H1 (cell line): ENCODE measurements around the gene SGO2. TPM values are rescaled to one million over a fixed set of nuclear protein-coding genes. Genes with fewer than 3 reads are reported as not detected.

ENCODE experiments used
- CTCF ChIA-PET: fragments of 300-600 bp; sonication (Branson Sonifier 250); formaldehyde crosslinking; loops from one replicate; lab custom pipeline; 2021; ENCODE audit not compliant: partially characterized antibody; lab: Charles Lee
- POLR2A ChIA-PET: fragments of 300-600 bp; sonication (Branson Sonifier 250); formaldehyde crosslinking; loops from one replicate; lab custom pipeline; 2021; ENCODE audit warnings: inconsistent platforms; ENCODE audit not compliant: partially characterized antibody; lab: Charles Lee
- DNase-seq, 2 experiments: peaks; one replicate each; pipeline versions ENCODE4 v3.0.0 to v3.0.0-alpha.2; 2010 to 2022; ENCODE audit warnings: low spot score in 2 of 2, low read depth in 1 of 2, mixed read lengths in 1 of 2
- FAIRE-seq: peaks from 2 replicates; lab custom pipeline; 2011; peaks lifted over from hg19 to GRCh38; lab: Jason Lieb, UNC
- H2AFZ ChIP-seq: 2 replicates; pipeline ENCODE4 v1.8.1; 2012; ENCODE audit warnings: low read length, inconsistent platforms
- H2AK5ac ChIP-seq: 2 replicates; pipeline ENCODE4 v1.6.1; 2013; ENCODE audit warnings: low read depth, low read length
- H2BK120ac ChIP-seq: replicated peaks from 2 replicates; pipeline ENCODE3; 2013; ENCODE audit warnings: low read depth, low read length, inconsistent platforms
- H2BK12ac ChIP-seq: 2 replicates; pipeline ENCODE4 v1.6.1; 2013; ENCODE audit warnings: low read depth, low read length
- H2BK15ac ChIP-seq: 2 replicates; pipeline ENCODE4 v1.6.1; 2013; ENCODE audit warnings: low read length
- H2BK20ac ChIP-seq: 2 replicates; pipeline ENCODE4 v1.6.1; 2013; ENCODE audit warnings: low read length
- H2BK5ac ChIP-seq: 2 replicates; pipeline ENCODE4 v1.6.1; 2013; ENCODE audit warnings: low read depth, low read length
- H3K14ac ChIP-seq: 2 replicates; pipeline ENCODE4 v1.6.1; 2013; ENCODE audit warnings: inconsistent platforms; ENCODE audit not compliant: insufficient read length
- H3K18ac ChIP-seq: 2 replicates; pipeline ENCODE4 v1.6.1; 2013; ENCODE audit warnings: low read length; ENCODE audit errors: extremely low read depth
- H3K23ac ChIP-seq: 2 replicates; pipeline ENCODE4 v1.6.1; 2013; ENCODE audit warnings: inconsistent platforms; ENCODE audit not compliant: insufficient read length
- H3K23me2 ChIP-seq: 2 replicates; pipeline ENCODE4 v1.6.1; 2013; ENCODE audit warnings: low read depth, low read length
- H3K27ac ChIP-seq: 2 replicates; pipeline ENCODE4 v1.6.1; 2011; ENCODE audit warnings: low read depth, low read length, inconsistent platforms
- H3K27me3 ChIP-seq, 4 experiments: replicated peaks in 1 of 4; 1 replicate in 1 of 4; 2 replicates in 3 of 4; pipeline versions ENCODE4 v1.6.1 to v1.8.1; 2011 to 2013; ENCODE audit warnings: low read length in 3 of 4, mild to moderate bottlenecking in 3 of 4, inconsistent platforms in 2 of 4, mixed read lengths in 2 of 4, moderate library complexity in 1 of 4; ENCODE audit not compliant: control insufficient read depth in 3 of 4, insufficient read depth in 3 of 4; ENCODE audit errors: extremely low read depth in 1 of 4
- H3K36me3 ChIP-seq, 4 experiments: 2 replicates each; pipeline versions ENCODE4 v1.6.1 to v1.8.1; 2011 to 2013; ENCODE audit warnings: mild to moderate bottlenecking in 4 of 4, low read length in 3 of 4, moderate library complexity in 2 of 4, control low read depth in 1 of 4, inconsistent platforms in 1 of 4; ENCODE audit not compliant: insufficient read depth in 4 of 4, control insufficient read depth in 2 of 4
- H3K4ac ChIP-seq: replicated peaks from 2 replicates; pipeline ENCODE3; 2013; ENCODE audit warnings: low read length, low read depth, mixed read lengths, inconsistent platforms; ENCODE audit not compliant: insufficient read length
- H3K4me1 ChIP-seq, 4 experiments: replicated peaks in 1 of 4; 1 replicate in 1 of 4; 2 replicates in 3 of 4; pipeline versions ENCODE4 v1.6.1 to v1.8.1; 2011 to 2013; ENCODE audit warnings: low read length in 3 of 4, inconsistent platforms in 2 of 4, mixed read lengths in 1 of 4; ENCODE audit not compliant: insufficient read depth in 4 of 4, control insufficient read depth in 3 of 4
- H3K4me2 ChIP-seq, 2 experiments: 2 replicates each; pipeline versions ENCODE4 v1.6.1 to v1.8.1; 2011 to 2013; ENCODE audit warnings: low read depth in 2 of 2, low read length in 2 of 2, control low read depth in 1 of 2, inconsistent platforms in 1 of 2, mild to moderate bottlenecking in 1 of 2; ENCODE audit not compliant: insufficient read depth in 1 of 2
- H3K4me3 ChIP-seq, 4 experiments: fragments of 200-600, 300-600 bp in 1 of 4; sonication (generic), shearing (Covaris generic), sonication (Bioruptor Twin) in 1 of 4; 2 replicates each; pipeline versions ENCODE4 v1.5.1 to v1.8.1; 2011 to 2016; ENCODE audit warnings: low read length in 4 of 4, low read depth in 3 of 4, control low read depth in 2 of 4, inconsistent platforms in 2 of 4, mild to moderate bottlenecking in 2 of 4, mixed read lengths in 1 of 4, moderate library complexity in 1 of 4; ENCODE audit not compliant: insufficient read depth in 2 of 4; ENCODE audit errors: extremely low read depth in 1 of 4
- H3K56ac ChIP-seq: replicated peaks from 2 replicates; pipeline ENCODE3; 2013; ENCODE audit warnings: low read depth, mild to moderate bottlenecking, mixed read lengths, low read length, inconsistent platforms; ENCODE audit not compliant: insufficient read length
- H3K79me1 ChIP-seq: 2 replicates; pipeline ENCODE4 v1.6.1; 2013; ENCODE audit warnings: low read depth, low read length, control low read depth
- H3K79me2 ChIP-seq, 2 experiments: 2 replicates each; pipeline versions ENCODE4 v1.6.1 to v1.8.1; 2012 to 2013; ENCODE audit warnings: low read length in 2 of 2, mild to moderate bottlenecking in 2 of 2, inconsistent platforms in 1 of 2; ENCODE audit not compliant: insufficient read depth in 2 of 2, control insufficient read depth in 1 of 2
- H3K9ac ChIP-seq, 4 experiments: replicated peaks in 1 of 4; 1 replicate in 1 of 4; 2 replicates in 3 of 4; pipeline versions ENCODE4 v1.6.1 to v1.8.1; 2011 to 2013; ENCODE audit warnings: low read depth in 3 of 4, low read length in 3 of 4, control low read depth in 2 of 4, mild to moderate bottlenecking in 2 of 4, moderate library complexity in 2 of 4, inconsistent platforms in 1 of 4; ENCODE audit errors: extremely low read depth in 1 of 4
- H3K9me3 ChIP-seq, 2 experiments: 2 replicates each; pipeline versions ENCODE4 v1.6.1 to v1.8.1; 2012 to 2013; ENCODE audit warnings: mild to moderate bottlenecking in 2 of 2, moderate library complexity in 2 of 2, control low read depth in 1 of 2, inconsistent platforms in 1 of 2, low read depth in 1 of 2, low read length in 1 of 2, mixed read lengths in 1 of 2; ENCODE audit not compliant: insufficient read depth in 2 of 2
- H4K20me1 ChIP-seq, 2 experiments: replicated peaks in 1 of 2; 2 replicates each; pipeline versions ENCODE3 to v1.8.1; 2011 to 2013; ENCODE audit warnings: inconsistent platforms in 2 of 2, low read length in 2 of 2, mild to moderate bottlenecking in 1 of 2; ENCODE audit not compliant: insufficient read depth in 2 of 2, control insufficient read depth in 1 of 2
- H4K5ac ChIP-seq: 2 replicates; pipeline ENCODE4 v1.6.1; 2013; ENCODE audit warnings: low read length, low read depth, mixed read lengths, inconsistent platforms; ENCODE audit not compliant: insufficient read length
- H4K8ac ChIP-seq: 2 replicates; pipeline ENCODE4 v1.8.0; 2013; ENCODE audit warnings: mild to moderate bottlenecking, moderate library complexity, low read length, inconsistent platforms; ENCODE audit not compliant: insufficient read depth; ENCODE audit errors: extremely low read depth
- H4K91ac ChIP-seq: replicated peaks from 2 replicates; pipeline ENCODE3; 2013; ENCODE audit warnings: low read length, mixed read lengths, inconsistent platforms; ENCODE audit not compliant: insufficient read length
- CHD1 ChIP-seq: IDR thresholded peaks from 2 replicates; pipeline ENCODE4 v1.6.1; 2012; ENCODE audit warnings: low read depth, low read length, improper control_type of control experiment
- KDM4A ChIP-seq: IDR thresholded peaks from one replicate; pipeline ENCODE4 v1.7.1; 2012; ENCODE audit warnings: low read depth, mild to moderate bottlenecking, moderate library complexity, low read length, inconsistent platforms; ENCODE audit not compliant: severe bottlenecking
- KDM5A ChIP-seq: fragments of 200-600 bp; IDR thresholded peaks from 2 replicates; pipeline ENCODE4 v1.7.1; 2012; ENCODE audit warnings: mild to moderate bottlenecking, low read length, inconsistent platforms, mixed read lengths
- RFX5 ChIP-seq: IDR thresholded peaks from 2 replicates; pipeline ENCODE4 v1.6.1; 2011; ENCODE audit warnings: low read depth, low read length, improper control_type of control experiment, borderline replicate concordance
- RNF2 ChIP-seq: fragments of 200-900, 300-1000 bp; sonication (generic); IDR thresholded peaks from 2 replicates; pipeline ENCODE4 v1.7.1; 2016; ENCODE audit warnings: borderline replicate concordance, low read depth, mild to moderate bottlenecking, antibody characterized with exemption, low read length; ENCODE audit not compliant: poor library complexity, severe bottlenecking; ENCODE audit errors: missing control alignments
- SAP30 ChIP-seq: fragments of 300-600 bp; sonication (generic); IDR thresholded peaks from 2 replicates; pipeline ENCODE4 v1.7.1; 2012; ENCODE audit warnings: low read length, moderate library complexity, mild to moderate bottlenecking, inconsistent platforms; ENCODE audit not compliant: insufficient read depth, insufficient replicate concordance
- SIN3A ChIP-seq, 2 experiments: IDR thresholded peaks in 1 of 2; conservative IDR thresholded peaks in 1 of 2; 2 replicates each; pipeline ENCODE4 v1.6.1; 2011 to 2012; ENCODE audit warnings: low read length in 2 of 2, improper control_type of control experiment in 1 of 2, low read depth in 1 of 2, mild to moderate bottlenecking in 1 of 2
- TAF1 ChIP-seq: IDR thresholded peaks from 2 replicates; pipeline ENCODE4 v1.6.1; 2011; ENCODE audit warnings: mild to moderate bottlenecking, low read depth, low read length
- TEAD4 ChIP-seq: IDR thresholded peaks from 2 replicates; pipeline ENCODE4 v1.6.1; 2012; ENCODE audit warnings: low read depth, low read length, inconsistent platforms, mixed read lengths
- YY1 ChIP-seq: IDR thresholded peaks from 2 replicates; pipeline ENCODE4 v1.6.1; 2011; ENCODE audit warnings: low read depth, mild to moderate bottlenecking, low read length
- WGBS, 2 experiments: shearing (Covaris generic) in 1 of 2; methylation state at CpG; one replicate each; pipeline versions ENCODE4 v1.1.6 to v1.1.7; 2013 to 2015; ENCODE audit warnings: low lambda C conversion rate in 2 of 2, mixed read lengths in 2 of 2, inconsistent platforms in 1 of 2, low coverage in 1 of 2, missing lambda C conversion rate in 1 of 2; ENCODE audit not compliant: insufficient replicate concordance in 2 of 2, insufficient coverage in 1 of 2, insufficient read length in 1 of 2; ENCODE audit errors: extremely low coverage in 1 of 2, missing lambda C conversion rate in 1 of 2; 5-methylcytosine and 5-hydroxymethylcytosine counted together
- polyA plus RNA-seq, 7 experiments: library from polyadenylated mRNA; depleted of rRNA in 3 of 7; stranded (reverse) in 5 of 7; unstranded in 2 of 7; fragments of >200 nt in 5 of 7; fragments of 200-250 nt in 2 of 7; gene quantifications; 1 replicate in 5 of 7; 2 replicates in 1 of 7; 4 replicates in 1 of 7; pipeline versions ENCODE4 v1.2.1 to v1.2.3, GENCODE V29; 2011 to 2013; ENCODE audit warnings: missing spikeins in 2 of 7, mixed read lengths in 2 of 7
- total RNA-seq: library from RNA; stranded (reverse); fragmentation: NEBNext Ultra II Directional; extraction: Animal tissue kit (Norgen Biotek cat#: 25700); gene quantifications from 2 replicates; pipeline ENCODE4 v1.2.1, GENCODE V29; 2021
- TF ChIP-seq, protein P1 (sequence below): IDR thresholded peaks from 2 replicates; pipeline ENCODE4 v1.6.1; 2011; ENCODE audit warnings: low read length, improper control_type of control experiment

The SGO2 gene
- total and polyA plus RNA-seq, 2 of the 8 experiments (the other 6 are each of a cell fraction or from before 2014, with no cell fraction given), result 2.4 to 33.2 TPM

DNA sequence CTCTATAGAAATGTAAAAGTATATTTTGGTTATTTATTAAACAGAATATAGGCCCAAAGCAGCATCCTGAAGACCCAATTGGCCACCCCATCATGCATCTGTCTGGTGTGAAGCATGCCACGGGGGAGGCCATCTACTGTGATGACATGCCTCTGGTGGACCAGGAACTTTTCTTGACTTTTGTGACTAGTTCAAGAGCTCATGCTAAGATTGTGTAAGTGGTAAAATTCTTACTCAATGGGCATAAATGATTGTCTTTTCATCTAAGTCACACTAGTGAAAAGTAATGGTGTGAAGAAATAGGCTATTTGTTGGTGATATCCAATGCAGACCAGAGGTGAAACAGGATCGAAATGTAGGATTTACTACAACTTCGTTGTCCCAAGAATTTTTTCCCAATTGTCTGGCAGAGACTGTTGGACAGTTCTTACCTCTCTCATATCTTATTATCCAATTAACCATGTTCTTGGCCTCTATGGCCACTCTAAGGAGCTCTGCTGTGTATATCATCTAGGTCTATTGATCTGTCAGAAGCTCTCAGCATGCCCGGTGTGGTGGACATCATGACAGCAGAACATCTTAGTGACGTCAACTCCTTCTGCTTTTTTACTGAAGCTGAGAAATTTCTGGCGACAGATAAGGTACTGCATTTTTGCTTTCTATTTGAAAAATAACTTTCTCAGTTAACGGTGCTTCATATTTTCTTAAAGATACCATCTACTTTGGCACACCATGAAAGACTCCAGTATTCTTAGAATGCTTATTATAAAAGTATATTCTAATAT is 94.8 kb downstream of the SGO2 start:
- Histone ChIP-seq H3K4me1 (peaks cover 0 to under 1% (median 0%) of the 10 kb centered on the region in 4 experiments; a peak in 1 of 7 replicates), H3K18ac (no peak overlapping the region), H3K4me3 (no peak overlapping the region), H2BK20ac (no peak overlapping the region), H2BK5ac (no peak overlapping the region), H4K20me1 (no peaks in the 10 kb centered on the region), H3K14ac (no peak overlapping the region), H3K9ac (no peak overlapping the region), H3K23ac (no peak overlapping the region), H2BK120ac (no peak overlapping the region), H2BK12ac (no peak overlapping the region), H3K27ac (no peak overlapping the region), H3K79me1 (no peaks in the 10 kb centered on the region), H2AK5ac (no peak overlapping the region), H3K9me3 (no peaks in the 10 kb centered on the region), H3K27me3 (no peaks in the 10 kb centered on the region), H3K23me2 (no peaks in the 10 kb centered on the region), H2AFZ (no peak overlapping the region), H3K56ac (no peak overlapping the region), H3K79me2 (no peaks in the 10 kb centered on the region), H4K91ac (no peak overlapping the region), H4K8ac (no peak overlapping the region), H2BK15ac (no peak overlapping the region), H3K4ac (no peak overlapping the region), H4K5ac (no peak overlapping the region), H3K4me2 (no peak overlapping the region), H3K36me3 (no peaks in the 10 kb centered on the region)
- 91% methylated on average over 7 of the region's 7 CpGs; no CpG with 5 or more reads in 1 of the 2 experiments for WGBS, 2 experiments
- DNase-seq, result no peak
- no peak for FAIRE-seq
- CTCF ChIA-PET, result no interaction called here
- POLR2A ChIA-PET, result interaction anchor here (1.1 kb wide), 1 partner anchor 28 kb away, joined by 3 read pairs; no protein-coding TSS in a partner anchor
- TF ChIP-seq SAP30, result no peak
- TF ChIP-seq TAF1, result no peak
- no peak for TF ChIP-seq RFX5
- TF ChIP-seq SIN3A (conservative IDR thresholded peaks at IDR 0.05 in 1 of 2, IDR thresholded peaks at IDR 0.05 in 1 of 2; ENCODE audit: low read depth in 1 of 2, low read length in 2 of 2), result no peak
- TF ChIP-seq RNF2, result no peak
- no peak for TF ChIP-seq KDM4A
- TF ChIP-seq KDM5A, result no peak
- no peak for TF ChIP-seq CHD1
- no peak for TF ChIP-seq YY1
- TF ChIP-seq, protein P1, sequence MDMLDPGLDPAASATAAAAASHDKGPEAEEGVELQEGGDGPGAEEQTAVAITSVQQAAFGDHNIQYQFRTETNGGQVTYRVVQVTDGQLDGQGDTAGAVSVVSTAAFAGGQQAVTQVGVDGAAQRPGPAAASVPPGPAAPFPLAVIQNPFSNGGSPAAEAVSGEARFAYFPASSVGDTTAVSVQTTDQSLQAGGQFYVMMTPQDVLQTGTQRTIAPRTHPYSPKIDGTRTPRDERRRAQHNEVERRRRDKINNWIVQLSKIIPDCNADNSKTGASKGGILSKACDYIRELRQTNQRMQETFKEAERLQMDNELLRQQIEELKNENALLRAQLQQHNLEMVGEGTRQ, result no peak
- no peak for TF ChIP-seq TEAD4
